GM12873 (cell line): ENCODE data around the gene STK4.

Experiments used
- TF ChIP-seq, protein P1 (sequence below): IDR thresholded peaks from 2 replicates; pipeline ENCODE4 v1.5.1; 2012; ENCODE audit warnings: low read depth, mild to moderate bottlenecking, moderate library complexity, low read length, control low read depth; ENCODE audit not compliant: insufficient read depth; ENCODE audit errors: missing control alignments

Gene STK4

DNA sequence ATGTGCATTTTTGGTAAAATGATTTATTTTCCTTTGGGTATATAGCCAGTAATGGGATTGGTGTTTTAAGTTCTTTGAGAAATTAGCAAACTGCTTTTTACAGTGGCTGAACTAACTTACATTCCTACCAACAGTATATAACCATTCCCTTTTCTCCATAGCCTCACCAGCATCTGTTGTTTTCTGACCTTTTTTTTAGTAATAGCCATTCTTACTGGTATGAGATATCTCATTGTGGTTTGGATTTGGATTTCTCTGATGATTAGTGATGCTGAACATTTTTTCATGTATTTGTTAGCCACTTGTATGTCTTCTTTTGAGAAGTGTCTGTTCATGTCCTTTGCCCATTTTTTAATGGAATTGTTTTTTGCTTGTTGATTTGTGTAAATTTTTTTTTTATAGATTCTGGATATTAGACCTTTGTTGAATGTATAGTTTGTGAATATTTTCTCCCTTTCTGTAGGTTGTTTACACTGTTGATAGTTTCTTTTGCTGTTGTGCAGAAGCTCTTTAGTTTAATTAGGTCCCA lies 42.3 kb downstream of the STK4 start:
- TF ChIP-seq, protein P1, sequence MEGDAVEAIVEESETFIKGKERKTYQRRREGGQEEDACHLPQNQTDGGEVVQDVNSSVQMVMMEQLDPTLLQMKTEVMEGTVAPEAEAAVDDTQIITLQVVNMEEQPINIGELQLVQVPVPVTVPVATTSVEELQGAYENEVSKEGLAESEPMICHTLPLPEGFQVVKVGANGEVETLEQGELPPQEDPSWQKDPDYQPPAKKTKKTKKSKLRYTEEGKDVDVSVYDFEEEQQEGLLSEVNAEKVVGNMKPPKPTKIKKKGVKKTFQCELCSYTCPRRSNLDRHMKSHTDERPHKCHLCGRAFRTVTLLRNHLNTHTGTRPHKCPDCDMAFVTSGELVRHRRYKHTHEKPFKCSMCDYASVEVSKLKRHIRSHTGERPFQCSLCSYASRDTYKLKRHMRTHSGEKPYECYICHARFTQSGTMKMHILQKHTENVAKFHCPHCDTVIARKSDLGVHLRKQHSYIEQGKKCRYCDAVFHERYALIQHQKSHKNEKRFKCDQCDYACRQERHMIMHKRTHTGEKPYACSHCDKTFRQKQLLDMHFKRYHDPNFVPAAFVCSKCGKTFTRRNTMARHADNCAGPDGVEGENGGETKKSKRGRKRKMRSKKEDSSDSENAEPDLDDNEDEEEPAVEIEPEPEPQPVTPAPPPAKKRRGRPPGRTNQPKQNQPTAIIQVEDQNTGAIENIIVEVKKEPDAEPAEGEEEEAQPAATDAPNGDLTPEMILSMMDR, result no peak

DNA sequence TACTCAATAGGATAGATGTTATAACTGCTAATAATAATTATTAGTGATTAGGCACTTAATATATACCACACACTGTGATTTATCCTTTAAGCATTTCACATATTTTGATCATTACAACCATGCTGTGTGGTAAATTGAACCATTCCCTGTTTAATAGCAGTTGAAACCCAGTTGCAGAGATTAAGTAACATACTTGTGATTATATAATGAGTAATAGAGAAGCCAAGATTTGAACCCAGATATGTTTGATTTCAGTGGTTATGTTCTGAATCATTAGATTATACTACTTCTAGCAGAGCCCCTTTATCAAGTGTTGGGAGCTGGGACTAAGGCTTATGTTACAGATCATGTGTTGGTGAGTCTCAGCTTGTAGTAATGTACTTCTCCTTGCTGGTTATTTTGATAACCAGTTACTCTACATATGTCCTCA lies 44.1 kb downstream of the STK4 start:
- TF ChIP-seq, protein P1, result no peak

DNA sequence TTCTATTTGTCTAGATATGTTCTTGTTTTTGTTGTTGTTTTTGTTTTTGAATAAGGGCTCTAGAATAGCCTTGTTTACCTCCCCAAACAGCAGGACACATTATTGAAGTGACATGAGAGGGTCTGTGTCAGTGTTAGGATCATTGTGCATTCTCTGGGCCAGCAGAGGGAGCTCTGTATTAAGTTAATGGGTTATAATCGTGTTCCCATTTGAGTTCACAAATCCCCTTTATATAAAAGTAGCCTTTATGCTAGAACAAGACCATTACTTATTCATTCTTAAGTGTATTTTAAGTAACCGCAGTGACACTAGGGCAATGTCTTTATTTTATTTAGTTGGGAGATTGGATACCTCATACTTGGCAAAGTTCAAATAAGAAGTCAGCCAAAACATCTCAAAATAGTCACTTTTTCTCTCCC lies 44.8 kb downstream of the STK4 start:
- TF ChIP-seq, protein P1, result peak; percentile 70

DNA sequence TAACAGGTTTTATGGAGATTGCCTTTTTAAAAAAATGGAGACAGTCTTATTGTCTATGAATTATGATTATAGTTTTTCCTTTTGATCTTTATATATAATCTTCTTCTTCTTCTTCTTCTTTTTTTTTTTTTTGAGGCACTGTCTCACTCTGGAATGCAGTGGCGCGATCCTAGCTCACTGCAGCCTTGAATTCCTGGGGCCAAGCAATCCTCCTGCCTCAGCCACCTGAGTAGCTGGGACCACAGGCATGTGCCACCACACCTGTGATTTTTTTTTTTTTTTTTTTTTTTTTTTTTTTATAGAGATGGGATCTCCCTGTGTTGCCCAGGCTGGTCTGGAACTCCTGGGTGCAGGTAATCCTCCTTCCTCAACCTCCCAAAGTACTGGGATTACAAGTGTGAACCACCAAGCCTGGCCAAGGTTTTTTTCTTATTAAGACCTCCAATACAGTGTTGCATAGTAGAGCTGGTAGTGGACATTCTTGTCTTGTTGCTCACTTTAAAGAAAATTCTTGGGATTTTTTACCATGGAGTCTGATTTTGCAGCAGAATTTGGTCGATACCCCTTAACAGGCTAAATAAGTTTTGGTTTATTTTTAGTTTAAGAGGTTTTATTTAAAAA lies 46.5 kb downstream of the STK4 start:
- TF ChIP-seq, protein P1, result no peak

DNA sequence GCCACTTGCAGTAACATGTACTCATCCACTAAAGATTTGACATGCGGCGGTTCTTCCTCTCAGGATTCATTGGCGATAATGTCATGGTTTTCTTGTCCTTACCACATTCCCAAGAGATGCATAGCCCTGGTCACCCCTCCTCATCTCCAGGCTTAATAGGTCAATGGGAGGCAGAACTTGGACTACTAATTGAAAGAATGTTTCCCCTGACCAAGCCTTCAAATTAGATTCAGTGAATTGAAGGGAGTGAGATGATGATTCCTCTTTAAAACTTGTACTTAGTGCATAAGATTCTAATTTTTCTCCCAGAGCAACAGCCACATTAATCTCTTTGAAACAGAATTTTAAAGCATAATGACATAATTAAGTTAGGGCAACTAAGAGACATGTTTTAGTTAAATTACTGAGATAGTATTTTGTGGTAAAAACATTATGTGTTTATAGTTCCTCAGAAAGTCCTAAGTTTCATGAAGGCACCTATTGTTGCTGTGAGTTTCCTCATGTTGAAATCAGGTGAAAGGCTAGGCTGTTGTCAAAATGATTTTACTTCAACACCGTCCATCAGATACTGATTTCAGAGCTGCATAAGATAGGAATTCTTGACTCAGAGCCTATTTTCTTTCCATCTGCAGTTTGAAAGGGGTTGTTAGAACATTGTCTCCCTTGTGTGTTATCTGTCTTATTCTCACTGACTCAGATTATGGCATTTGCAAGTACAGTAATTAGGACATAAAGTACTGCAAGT lies 48.5 kb downstream of the STK4 start:
- TF ChIP-seq, protein P1, result no peak

DNA sequence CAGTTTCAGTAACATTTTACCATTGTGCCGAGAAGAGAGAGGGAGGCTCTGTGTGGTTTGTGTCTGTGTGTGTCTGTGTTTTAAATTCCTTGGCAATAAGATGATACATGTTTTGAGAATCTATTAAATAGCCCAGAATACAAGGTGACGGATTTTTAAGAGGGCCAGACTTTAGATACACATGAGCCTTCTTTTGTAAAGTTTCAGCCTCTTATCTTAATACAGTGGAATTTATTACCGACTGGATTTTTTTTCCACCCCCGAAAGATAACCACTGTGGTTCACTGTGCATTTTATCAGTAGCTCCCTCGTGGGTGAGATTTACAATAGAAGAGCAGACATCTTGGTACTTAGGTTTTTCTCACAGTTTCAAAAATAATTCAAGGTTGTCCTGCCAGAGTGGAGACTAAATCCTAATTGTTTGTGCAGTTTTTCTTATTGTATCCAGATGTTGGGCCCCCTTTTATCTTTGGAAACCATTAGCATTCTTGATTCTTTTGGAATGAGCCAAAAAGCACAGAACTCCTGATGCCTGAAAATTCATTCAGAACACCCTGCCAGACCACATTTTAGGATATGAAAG lies 49.9 kb downstream of the STK4 start:
- TF ChIP-seq, protein P1, result no peak

DNA sequence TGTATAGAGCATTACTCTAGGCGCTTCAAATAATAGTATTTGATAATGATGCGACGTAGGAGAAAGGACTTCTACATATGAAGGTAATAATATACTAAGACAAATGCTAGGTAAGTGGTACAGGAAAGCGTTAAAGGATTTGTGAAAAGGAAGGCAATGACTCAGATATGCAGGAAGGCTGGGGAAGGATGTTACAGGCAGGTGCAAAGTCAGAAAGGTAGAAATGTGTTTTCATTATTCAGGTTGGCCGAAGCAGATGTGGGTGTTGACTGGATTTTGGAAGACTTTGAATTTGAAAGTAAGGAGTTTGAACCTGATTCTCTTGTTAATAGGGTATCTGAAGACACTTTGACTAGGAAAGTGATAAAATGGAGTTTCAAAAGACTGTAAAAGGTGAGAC lies 51.0 kb downstream of the STK4 start:
- TF ChIP-seq, protein P1, result no peak
